Measurements from ENCODE around the gene NRCAM. TPM values are rescaled to one million over a fixed set of nuclear protein-coding genes. Genes with fewer than 3 reads are reported as not detected.

NRCAM gene
- total and polyA plus RNA-seq, 2 experiments from 2014 or later = 0.76 to 3.9 TPM

GRCh38 chr7:108453320-108453719, 2.9 kb downstream of the NRCAM start:
- Histone ChIP-seq H3K4me1 (ENCODE audit: low read depth) (no peaks in the 10 kb centered on the region), H3K36me3 (no peaks in the 10 kb centered on the region), H3K27me3 (peaks cover 66% of the 10 kb centered on the region), H3K9me3 (ENCODE audit: low read depth) (no peaks in the 10 kb centered on the region), H3K27ac (no peak overlapping the region), H3K4me3 (no peak overlapping the region)
- DNase-seq (ENCODE audit: low read depth in 1 of 2, low spot score in 1 of 2) = no peak
- no peak for TF ChIP-seq CTCF (IDR thresholded peaks at IDR 0.05; ENCODE audit: low read depth, low read length)

- TF ChIP-seq CTCF (IDR thresholded peaks at IDR 0.05; ENCODE audit: low read depth, low read length) = peak; percentile 69
- Histone ChIP-seq H3K27ac (no peak overlapping the region), H3K9me3 (ENCODE audit: low read depth) (no peaks in the 10 kb centered on the region), H3K27me3 (peaks cover 60% of the 10 kb centered on the region), H3K4me1 (ENCODE audit: low read depth) (no peaks in the 10 kb centered on the region), H3K36me3 (no peaks in the 10 kb centered on the region), H3K4me3 (no peak overlapping the region)
- DNase-seq (ENCODE audit: low read depth in 1 of 2, low spot score in 1 of 2) = peak; percentile 19 to 65
These were observed 3.5 kb downstream of the NRCAM start for GRCh38 chr7:108452707-108453106.

GRCh38 chr7:108451296-108451848, 4.9 kb downstream of the NRCAM start:
- no peaks in the 10 kb centered on the region for H3K9me3 ChIP-seq (ENCODE audit: low read depth)
- no peak overlapping the region for H3K27ac ChIP-seq
- no peak for TF ChIP-seq CTCF (IDR thresholded peaks at IDR 0.05; ENCODE audit: low read depth, low read length)
- no peaks in the 10 kb centered on the region for H3K4me1 ChIP-seq (ENCODE audit: low read depth)
- peaks cover 47% of the 10 kb centered on the region for H3K27me3 ChIP-seq
- H3K36me3 ChIP-seq = no peaks in the 10 kb centered on the region
- no peak for DNase-seq (ENCODE audit: low read depth in 1 of 2, low spot score in 1 of 2)
- H3K4me3 ChIP-seq = no peak overlapping the region

- no peak for TF ChIP-seq CTCF (IDR thresholded peaks at IDR 0.05; ENCODE audit: low read depth, low read length)
- H3K4me3 ChIP-seq = no peak overlapping the region
These were observed 6.1 kb downstream of the NRCAM start for GRCh38 chr7:108450160-108450559.

GRCh38 chr7:108449521-108449920, 6.7 kb downstream of the NRCAM start:
- Histone ChIP-seq H3K4me3 (no peak overlapping the region), H3K27me3 (peaks cover 30% of the 10 kb centered on the region), H3K9me3 (ENCODE audit: low read depth) (no peaks in the 10 kb centered on the region), H3K4me1 (ENCODE audit: low read depth) (no peaks in the 10 kb centered on the region), H3K36me3 (no peaks in the 10 kb centered on the region), H3K27ac (no peak overlapping the region)
- TF ChIP-seq CTCF (IDR thresholded peaks at IDR 0.05; ENCODE audit: low read depth, low read length) = no peak
- no peak for DNase-seq (ENCODE audit: low read depth in 1 of 2, low spot score in 1 of 2)

More at GRCh38 chr7:108450160-108450559, 6.1 kb downstream of the NRCAM start:
- Histone ChIP-seq H3K27me3 (peaks cover 36% of the 10 kb centered on the region), H3K4me1 (ENCODE audit: low read depth) (no peaks in the 10 kb centered on the region), H3K36me3 (no peaks in the 10 kb centered on the region), H3K27ac (no peak overlapping the region), H3K9me3 (ENCODE audit: low read depth) (no peaks in the 10 kb centered on the region)
- no peak for DNase-seq (ENCODE audit: low read depth in 1 of 2, low spot score in 1 of 2)

Data from cardiac muscle cell (in vitro differentiated cells and primary cell).